WTC11 (cell line): ENCODE data around the gene NUP210L. TPM values are rescaled to one million over a fixed set of nuclear protein-coding genes. Genes with fewer than 3 reads are reported as not detected.

ENCODE experiments used
- ATAC-seq: fragments of 200-7000 bp; cut with Tn5 transposase; 2 replicates; pipeline ENCODE4 v1.10.0; 2021; ENCODE audit warnings: mild to moderate bottlenecking, moderate library complexity
- CTCF ChIA-PET: fragments of 300-600 bp; sonication (Branson Sonifier 250); formaldehyde crosslinking; loops from one replicate; lab custom pipeline; 2021; ENCODE audit warnings: antibody characterized with exemption; lab: Charles Lee
- POLR2A ChIA-PET: fragments of 350-600 bp; sonication (Branson Sonifier 250); formaldehyde crosslinking; loops from one replicate; lab custom pipeline; 2021; ENCODE audit warnings: antibody characterized with exemption; lab: Charles Lee
- DNase-seq: peaks from one replicate; pipeline ENCODE4 v3.0.0; 2021; ENCODE audit warnings: low spot score
- H3K27ac Mint-ChIP-seq: 2 replicates; pipeline ENCODE4 v1.8.0; 2021; ENCODE audit warnings: mixed read lengths
- H3K27me3 Mint-ChIP-seq: 2 replicates; pipeline ENCODE4 v1.8.0; 2021; ENCODE audit warnings: low read depth, mild to moderate bottlenecking, moderate library complexity, mixed read lengths
- H3K36me3 Mint-ChIP-seq: 2 replicates; pipeline ENCODE4 v1.8.0; 2021; ENCODE audit warnings: mixed read lengths
- H3K4me1 Mint-ChIP-seq: 2 replicates; pipeline ENCODE4 v1.8.0; 2022; ENCODE audit warnings: mixed read lengths
- H3K4me3 Mint-ChIP-seq: 2 replicates; pipeline ENCODE4 v1.8.0; 2021; ENCODE audit warnings: mild to moderate bottlenecking, moderate library complexity, mixed read lengths
- H3K9me3 Mint-ChIP-seq: 2 replicates; pipeline ENCODE4 v1.8.0; 2021; ENCODE audit warnings: mixed read lengths
- ATF1 ChIP-seq: sonication (generic); formaldehyde crosslinking; IDR thresholded peaks from 2 replicates; pipeline ENCODE4 v1.8.1; 2023; ENCODE audit warnings: mild to moderate bottlenecking, moderate library complexity, missing genetic modification reagents
- ELF4 ChIP-seq: sonication (generic); formaldehyde crosslinking; IDR thresholded peaks from 2 replicates; pipeline ENCODE4 v1.8.1; 2022; ENCODE audit warnings: low read depth, mild to moderate bottlenecking, moderate library complexity, missing genetic modification reagents
- ESRRA ChIP-seq: sonication (generic); formaldehyde crosslinking; IDR thresholded peaks from 2 replicates; pipeline ENCODE4 v1.8.1; 2022; ENCODE audit warnings: mild to moderate bottlenecking, missing genetic modification reagents, borderline replicate concordance
- FOXJ3 ChIP-seq: sonication (generic); formaldehyde crosslinking; IDR thresholded peaks from 2 replicates; pipeline ENCODE4 v1.9.0; 2021; ENCODE audit warnings: missing genetic modification reagents, mild to moderate bottlenecking, borderline replicate concordance
- MYBL2 ChIP-seq: sonication (generic); formaldehyde crosslinking; IDR thresholded peaks from 2 replicates; pipeline ENCODE4 v1.8.1; 2023; ENCODE audit warnings: mild to moderate bottlenecking, moderate library complexity, missing genetic modification reagents
- SOX15 ChIP-seq: fragments of 250-450 bp; sonication (Bioruptor Pico); IDR thresholded peaks from 2 replicates; pipeline ENCODE4 v1.9.0; 2021; ENCODE audit warnings: mild to moderate bottlenecking
- TCF7 ChIP-seq: sonication (generic); formaldehyde crosslinking; IDR thresholded peaks from 2 replicates; pipeline ENCODE4 v1.8.0; 2022; ENCODE audit warnings: mild to moderate bottlenecking, low read depth, missing genetic modification reagents, moderate library complexity
- ZNF138 ChIP-seq: sonication (generic); formaldehyde crosslinking; conservative IDR thresholded peaks from 2 replicates; pipeline ENCODE4 v1.8.1; 2022; ENCODE audit warnings: mild to moderate bottlenecking, moderate library complexity, missing genetic modification reagents
- ZNF263 ChIP-seq: sonication (generic); formaldehyde crosslinking; IDR thresholded peaks from 2 replicates; pipeline ENCODE4 v1.8.1; 2022; ENCODE audit warnings: low read depth, mild to moderate bottlenecking, moderate library complexity, missing genetic modification reagents
- total RNA-seq: library from RNA; stranded (reverse); gene quantifications from 3 replicates; pipeline ENCODE4 v1.2.3, GENCODE V29; 2021
- TF ChIP-seq, protein P1 (sequence below): sonication (generic); formaldehyde crosslinking; IDR thresholded peaks from 2 replicates; pipeline ENCODE4 v1.8.1; 2023; ENCODE audit warnings: mild to moderate bottlenecking, missing genetic modification reagents, borderline replicate concordance
- TF ChIP-seq, protein P2 (sequence below): sonication (generic); formaldehyde crosslinking; IDR thresholded peaks from 2 replicates; pipeline ENCODE4 v1.8.1; 2023; ENCODE audit warnings: mild to moderate bottlenecking, missing genetic modification reagents
- TF ChIP-seq, protein P3 (sequence below): sonication (generic); formaldehyde crosslinking; IDR thresholded peaks from 2 replicates; pipeline ENCODE4 v1.8.1; 2023; ENCODE audit warnings: mild to moderate bottlenecking, missing genetic modification reagents, moderate library complexity
- TF ChIP-seq, protein P4 (sequence below): fragments of 250-450 bp; sonication (Bioruptor Pico); IDR thresholded peaks from 2 replicates; pipeline ENCODE4 v1.9.0; 2021; ENCODE audit warnings: mild to moderate bottlenecking
- TF ChIP-seq, protein P5 (sequence below): fragments of 250-450 bp; sonication (Bioruptor Pico); conservative IDR thresholded peaks from 2 replicates; pipeline ENCODE4 v1.9.0; 2021; ENCODE audit warnings: mild to moderate bottlenecking
- TF ChIP-seq, protein P6 (sequence below): sonication (generic); formaldehyde crosslinking; IDR thresholded peaks from 2 replicates; pipeline ENCODE4 v1.8.0; 2022; ENCODE audit warnings: missing genetic modification reagents
- TF ChIP-seq, protein P7 (sequence below): sonication (generic); formaldehyde crosslinking; IDR thresholded peaks from 2 replicates; pipeline ENCODE4 v1.8.1; 2022; ENCODE audit warnings: low read depth, mild to moderate bottlenecking, moderate library complexity, missing genetic modification reagents, borderline replicate concordance
- TF ChIP-seq, protein P8 (sequence below): sonication (generic); formaldehyde crosslinking; conservative IDR thresholded peaks from 2 replicates; pipeline ENCODE4 v1.8.1; 2022; ENCODE audit warnings: mild to moderate bottlenecking, missing genetic modification reagents

NUP210L gene
- total RNA-seq, 1 experiment from 2014 or later: 0.02 TPM

DNA sequence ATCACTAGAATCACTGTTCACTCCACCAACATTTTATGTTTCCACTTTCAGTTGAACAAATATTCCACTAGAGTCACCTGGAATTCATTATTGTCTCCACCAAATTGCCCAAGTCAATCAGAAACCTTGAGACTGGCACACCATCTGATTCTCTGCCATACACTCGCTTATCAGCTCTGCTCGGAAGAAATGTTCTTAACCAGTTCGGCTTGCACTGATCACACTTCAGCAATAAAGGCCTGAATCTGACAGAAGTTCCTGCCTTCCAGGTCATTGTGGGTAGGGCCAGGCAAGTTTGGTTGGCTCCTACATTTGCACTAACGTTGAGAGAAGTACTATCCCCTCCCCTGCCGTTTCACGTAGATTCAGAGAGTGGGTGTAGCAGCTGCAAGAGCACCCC is 27.1 kb upstream of the NUP210L start (continued):
- TF ChIP-seq SOX15 (CRISPR knock-in tag) (no peak), FOXJ3 (CRISPR knock-in tag) (no peak), ATF1 (CRISPR knock-in tag) (no peak), ESRRA (CRISPR knock-in tag) (no peak)
- TF ChIP-seq, protein P1, sequence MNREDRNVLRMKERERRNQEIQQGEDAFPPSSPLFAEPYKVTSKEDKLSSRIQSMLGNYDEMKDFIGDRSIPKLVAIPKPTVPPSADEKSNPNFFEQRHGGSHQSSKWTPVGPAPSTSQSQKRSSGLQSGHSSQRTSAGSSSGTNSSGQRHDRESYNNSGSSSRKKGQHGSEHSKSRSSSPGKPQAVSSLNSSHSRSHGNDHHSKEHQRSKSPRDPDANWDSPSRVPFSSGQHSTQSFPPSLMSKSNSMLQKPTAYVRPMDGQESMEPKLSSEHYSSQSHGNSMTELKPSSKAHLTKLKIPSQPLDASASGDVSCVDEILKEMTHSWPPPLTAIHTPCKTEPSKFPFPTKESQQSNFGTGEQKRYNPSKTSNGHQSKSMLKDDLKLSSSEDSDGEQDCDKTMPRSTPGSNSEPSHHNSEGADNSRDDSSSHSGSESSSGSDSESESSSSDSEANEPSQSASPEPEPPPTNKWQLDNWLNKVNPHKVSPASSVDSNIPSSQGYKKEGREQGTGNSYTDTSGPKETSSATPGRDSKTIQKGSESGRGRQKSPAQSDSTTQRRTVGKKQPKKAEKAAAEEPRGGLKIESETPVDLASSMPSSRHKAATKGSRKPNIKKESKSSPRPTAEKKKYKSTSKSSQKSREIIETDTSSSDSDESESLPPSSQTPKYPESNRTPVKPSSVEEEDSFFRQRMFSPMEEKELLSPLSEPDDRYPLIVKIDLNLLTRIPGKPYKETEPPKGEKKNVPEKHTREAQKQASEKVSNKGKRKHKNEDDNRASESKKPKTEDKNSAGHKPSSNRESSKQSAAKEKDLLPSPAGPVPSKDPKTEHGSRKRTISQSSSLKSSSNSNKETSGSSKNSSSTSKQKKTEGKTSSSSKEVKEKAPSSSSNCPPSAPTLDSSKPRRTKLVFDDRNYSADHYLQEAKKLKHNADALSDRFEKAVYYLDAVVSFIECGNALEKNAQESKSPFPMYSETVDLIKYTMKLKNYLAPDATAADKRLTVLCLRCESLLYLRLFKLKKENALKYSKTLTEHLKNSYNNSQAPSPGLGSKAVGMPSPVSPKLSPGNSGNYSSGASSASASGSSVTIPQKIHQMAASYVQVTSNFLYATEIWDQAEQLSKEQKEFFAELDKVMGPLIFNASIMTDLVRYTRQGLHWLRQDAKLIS (CRISPR knock-in tag): no peak
- TF ChIP-seq, protein P2, sequence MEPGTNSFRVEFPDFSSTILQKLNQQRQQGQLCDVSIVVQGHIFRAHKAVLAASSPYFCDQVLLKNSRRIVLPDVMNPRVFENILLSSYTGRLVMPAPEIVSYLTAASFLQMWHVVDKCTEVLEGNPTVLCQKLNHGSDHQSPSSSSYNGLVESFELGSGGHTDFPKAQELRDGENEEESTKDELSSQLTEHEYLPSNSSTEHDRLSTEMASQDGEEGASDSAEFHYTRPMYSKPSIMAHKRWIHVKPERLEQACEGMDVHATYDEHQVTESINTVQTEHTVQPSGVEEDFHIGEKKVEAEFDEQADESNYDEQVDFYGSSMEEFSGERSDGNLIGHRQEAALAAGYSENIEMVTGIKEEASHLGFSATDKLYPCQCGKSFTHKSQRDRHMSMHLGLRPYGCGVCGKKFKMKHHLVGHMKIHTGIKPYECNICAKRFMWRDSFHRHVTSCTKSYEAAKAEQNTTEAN (CRISPR knock-in tag): no peak
- TF ChIP-seq, protein P3, sequence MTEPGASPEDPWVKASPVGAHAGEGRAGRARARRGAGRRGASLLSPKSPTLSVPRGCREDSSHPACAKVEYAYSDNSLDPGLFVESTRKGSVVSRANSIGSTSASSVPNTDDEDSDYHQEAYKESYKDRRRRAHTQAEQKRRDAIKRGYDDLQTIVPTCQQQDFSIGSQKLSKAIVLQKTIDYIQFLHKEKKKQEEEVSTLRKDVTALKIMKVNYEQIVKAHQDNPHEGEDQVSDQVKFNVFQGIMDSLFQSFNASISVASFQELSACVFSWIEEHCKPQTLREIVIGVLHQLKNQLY: no peak; the same call in 1 of the 2 replicates
- TF ChIP-seq, protein P4, sequence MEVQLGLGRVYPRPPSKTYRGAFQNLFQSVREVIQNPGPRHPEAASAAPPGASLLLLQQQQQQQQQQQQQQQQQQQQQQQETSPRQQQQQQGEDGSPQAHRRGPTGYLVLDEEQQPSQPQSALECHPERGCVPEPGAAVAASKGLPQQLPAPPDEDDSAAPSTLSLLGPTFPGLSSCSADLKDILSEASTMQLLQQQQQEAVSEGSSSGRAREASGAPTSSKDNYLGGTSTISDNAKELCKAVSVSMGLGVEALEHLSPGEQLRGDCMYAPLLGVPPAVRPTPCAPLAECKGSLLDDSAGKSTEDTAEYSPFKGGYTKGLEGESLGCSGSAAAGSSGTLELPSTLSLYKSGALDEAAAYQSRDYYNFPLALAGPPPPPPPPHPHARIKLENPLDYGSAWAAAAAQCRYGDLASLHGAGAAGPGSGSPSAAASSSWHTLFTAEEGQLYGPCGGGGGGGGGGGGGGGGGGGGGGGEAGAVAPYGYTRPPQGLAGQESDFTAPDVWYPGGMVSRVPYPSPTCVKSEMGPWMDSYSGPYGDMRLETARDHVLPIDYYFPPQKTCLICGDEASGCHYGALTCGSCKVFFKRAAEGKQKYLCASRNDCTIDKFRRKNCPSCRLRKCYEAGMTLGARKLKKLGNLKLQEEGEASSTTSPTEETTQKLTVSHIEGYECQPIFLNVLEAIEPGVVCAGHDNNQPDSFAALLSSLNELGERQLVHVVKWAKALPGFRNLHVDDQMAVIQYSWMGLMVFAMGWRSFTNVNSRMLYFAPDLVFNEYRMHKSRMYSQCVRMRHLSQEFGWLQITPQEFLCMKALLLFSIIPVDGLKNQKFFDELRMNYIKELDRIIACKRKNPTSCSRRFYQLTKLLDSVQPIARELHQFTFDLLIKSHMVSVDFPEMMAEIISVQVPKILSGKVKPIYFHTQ (CRISPR knock-in tag): no peak
- TF ChIP-seq, protein P5, sequence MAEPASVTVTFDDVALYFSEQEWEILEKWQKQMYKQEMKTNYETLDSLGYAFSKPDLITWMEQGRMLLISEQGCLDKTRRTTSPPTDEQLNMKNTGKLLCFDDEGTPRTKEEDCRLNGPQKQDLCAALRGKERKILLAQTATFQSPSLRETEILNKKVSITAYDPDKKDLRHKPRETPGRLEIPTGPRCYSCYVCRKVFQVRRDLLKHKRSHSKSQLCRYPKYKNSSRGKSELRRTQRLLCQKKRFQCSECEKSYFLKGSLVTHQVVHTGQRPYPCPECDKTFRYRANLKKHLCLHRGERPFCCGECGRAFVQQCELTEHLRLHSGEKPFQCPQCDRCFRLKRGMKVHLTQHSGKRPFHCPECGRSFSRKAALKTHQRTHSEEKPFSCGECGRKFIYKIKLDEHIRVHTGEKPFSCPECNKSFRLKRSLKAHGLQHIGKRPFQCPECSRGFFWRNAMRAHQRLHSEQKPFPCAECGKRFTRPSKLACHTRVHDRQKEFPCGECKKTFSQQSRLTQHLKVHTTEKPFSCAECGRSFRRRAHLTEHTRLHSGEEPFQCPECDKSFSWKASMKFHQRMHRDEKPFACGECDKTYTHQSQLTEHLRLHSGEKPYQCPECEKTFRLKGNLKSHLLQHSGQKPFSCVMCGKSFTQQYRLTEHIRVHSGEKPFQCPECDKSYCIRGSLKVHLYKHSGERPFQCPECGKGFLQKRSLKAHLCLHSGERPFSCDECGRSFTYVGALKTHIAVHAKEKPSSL (CRISPR knock-in tag): no peak

DNA sequence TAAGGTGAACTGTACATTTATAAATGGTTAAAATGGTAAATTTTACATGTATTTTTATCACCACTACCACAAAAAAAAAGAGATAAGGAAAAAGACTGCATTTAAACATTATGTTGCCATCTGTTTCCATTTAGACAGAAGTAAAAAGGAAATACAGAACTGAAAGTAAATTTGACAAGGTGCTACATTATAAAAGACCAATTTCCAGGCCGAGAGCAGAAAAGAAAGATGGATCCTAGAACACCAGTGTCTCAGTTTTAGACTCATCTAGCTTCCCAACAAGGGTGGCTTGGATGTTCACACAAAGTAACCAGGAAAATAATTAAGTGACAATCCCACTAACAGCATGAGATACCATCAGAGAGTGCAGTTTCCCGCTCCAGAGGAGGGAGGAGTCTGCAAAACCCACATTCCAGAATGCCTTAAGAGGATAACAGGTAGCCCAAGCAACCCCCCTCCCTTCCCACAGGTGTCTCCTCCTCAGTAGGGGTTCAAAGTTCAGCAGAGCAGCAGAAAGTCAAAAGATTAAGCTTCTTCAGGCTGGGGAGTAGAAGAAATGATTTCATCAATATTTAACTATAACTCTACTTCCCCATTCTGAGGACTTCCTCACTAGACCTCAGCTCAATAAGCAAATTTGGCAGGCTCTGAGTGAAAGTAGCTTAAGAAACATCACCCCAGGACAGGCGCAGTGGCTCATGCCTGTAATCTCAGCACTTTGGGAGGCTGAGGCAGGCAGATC is 25.2 kb upstream of the NUP210L start:
- Mint-ChIP-seq H3K4me1 (peaks cover 43% of the 10 kb centered on the region), H3K4me3 (peak overlapping the region; percentile 48), H3K27ac (peak overlapping the region; percentile 43), H3K27me3 (no peaks in the 10 kb centered on the region), H3K36me3 (peaks cover 22% of the 10 kb centered on the region), H3K9me3 (no peaks in the 10 kb centered on the region)
- DNase-seq (peak; percentile 24), ATAC-seq (no peak)
- ChIA-PET CTCF (interaction anchor here (0.9 to 2.8 kb wide), 2 partner anchors 19 to 155 kb away, joined by 6 to 7 read pairs; no protein-coding TSS in a partner anchor), POLR2A (interaction anchor here (1.0 to 1.5 kb wide), 2 partner anchors 40 to 155 kb away, joined by 3 to 4 read pairs; partner anchors contain the start of gene UBAP2L)
- TF ChIP-seq, protein P6, sequence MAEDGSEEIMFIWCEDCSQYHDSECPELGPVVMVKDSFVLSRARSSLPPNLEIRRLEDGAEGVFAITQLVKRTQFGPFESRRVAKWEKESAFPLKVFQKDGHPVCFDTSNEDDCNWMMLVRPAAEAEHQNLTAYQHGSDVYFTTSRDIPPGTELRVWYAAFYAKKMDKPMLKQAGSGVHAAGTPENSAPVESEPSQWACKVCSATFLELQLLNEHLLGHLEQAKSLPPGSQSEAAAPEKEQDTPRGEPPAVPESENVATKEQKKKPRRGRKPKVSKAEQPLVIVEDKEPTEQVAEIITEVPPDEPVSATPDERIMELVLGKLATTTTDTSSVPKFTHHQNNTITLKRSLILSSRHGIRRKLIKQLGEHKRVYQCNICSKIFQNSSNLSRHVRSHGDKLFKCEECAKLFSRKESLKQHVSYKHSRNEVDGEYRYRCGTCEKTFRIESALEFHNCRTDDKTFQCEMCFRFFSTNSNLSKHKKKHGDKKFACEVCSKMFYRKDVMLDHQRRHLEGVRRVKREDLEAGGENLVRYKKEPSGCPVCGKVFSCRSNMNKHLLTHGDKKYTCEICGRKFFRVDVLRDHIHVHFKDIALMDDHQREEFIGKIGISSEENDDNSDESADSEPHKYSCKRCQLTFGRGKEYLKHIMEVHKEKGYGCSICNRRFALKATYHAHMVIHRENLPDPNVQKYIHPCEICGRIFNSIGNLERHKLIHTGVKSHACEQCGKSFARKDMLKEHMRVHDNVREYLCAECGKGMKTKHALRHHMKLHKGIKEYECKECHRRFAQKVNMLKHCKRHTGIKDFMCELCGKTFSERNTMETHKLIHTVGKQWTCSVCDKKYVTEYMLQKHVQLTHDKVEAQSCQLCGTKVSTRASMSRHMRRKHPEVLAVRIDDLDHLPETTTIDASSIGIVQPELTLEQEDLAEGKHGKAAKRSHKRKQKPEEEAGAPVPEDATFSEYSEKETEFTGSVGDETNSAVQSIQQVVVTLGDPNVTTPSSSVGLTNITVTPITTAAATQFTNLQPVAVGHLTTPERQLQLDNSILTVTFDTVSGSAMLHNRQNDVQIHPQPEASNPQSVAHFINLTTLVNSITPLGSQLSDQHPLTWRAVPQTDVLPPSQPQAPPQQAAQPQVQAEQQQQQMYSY (CRISPR knock-in tag): no peak
- no peak for TF ChIP-seq ZNF138 (CRISPR knock-in tag)
- TF ChIP-seq, protein P7, sequence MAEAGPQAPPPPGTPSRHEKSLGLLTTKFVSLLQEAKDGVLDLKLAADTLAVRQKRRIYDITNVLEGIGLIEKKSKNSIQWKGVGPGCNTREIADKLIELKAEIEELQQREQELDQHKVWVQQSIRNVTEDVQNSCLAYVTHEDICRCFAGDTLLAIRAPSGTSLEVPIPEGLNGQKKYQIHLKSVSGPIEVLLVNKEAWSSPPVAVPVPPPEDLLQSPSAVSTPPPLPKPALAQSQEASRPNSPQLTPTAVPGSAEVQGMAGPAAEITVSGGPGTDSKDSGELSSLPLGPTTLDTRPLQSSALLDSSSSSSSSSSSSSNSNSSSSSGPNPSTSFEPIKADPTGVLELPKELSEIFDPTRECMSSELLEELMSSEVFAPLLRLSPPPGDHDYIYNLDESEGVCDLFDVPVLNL (CRISPR knock-in tag): no peak
- no peak for TF ChIP-seq ELF4 (CRISPR knock-in tag)
- TF ChIP-seq, protein P8, sequence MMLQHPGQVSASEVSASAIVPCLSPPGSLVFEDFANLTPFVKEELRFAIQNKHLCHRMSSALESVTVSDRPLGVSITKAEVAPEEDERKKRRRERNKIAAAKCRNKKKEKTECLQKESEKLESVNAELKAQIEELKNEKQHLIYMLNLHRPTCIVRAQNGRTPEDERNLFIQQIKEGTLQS (CRISPR knock-in tag): no peak
- TF ChIP-seq ZNF263 (CRISPR knock-in tag): no peak
- TF ChIP-seq TCF7 (CRISPR knock-in tag): no peak
- TF ChIP-seq MYBL2 (CRISPR knock-in tag): no peak
